HEK293T (cell line): ENCODE measurements around the gene PNPLA8.

Source experiments
- CTBP1 ChIP-seq: fragments of 450-650 bp; IDR thresholded peaks from 2 replicates; pipeline ENCODE4 v1.6.1; 2016; ENCODE audit warnings: borderline replicate concordance
- ELF4 ChIP-seq: fragments of 450-650 bp; IDR thresholded peaks from 2 replicates; pipeline ENCODE4 v1.6.1; 2017; ENCODE audit warnings: antibody characterized with exemption
- SP1 ChIP-seq: fragments of 450-650 bp; IDR thresholded peaks from 2 replicates; pipeline ENCODE4 v1.6.1; 2017

GRCh38 chr7:108565987-108566386, 40.1 kb upstream of the PNPLA8 start:
- TF ChIP-seq SP1 (no peak), CTBP1 (no peak), ELF4 (no peak)
